Brain microvascular endothelial cell (primary cell): ENCODE measurements around the gene FETUB.
"Not testable (repeated sequence)": the region's sequence is repeated elsewhere in the genome, so short reads cannot be mapped to it uniquely, and the experiment has no call there.

ENCODE experiments used
- DNase-seq: peaks from one replicate; pipeline ENCODE4 v3.0.0-alpha.2; 2020
- H3K27ac ChIP-seq: fragments of 250-450 bp; sonication (Bioruptor Pico); 2 replicates; pipeline ENCODE4 v1.5.1; 2020; ENCODE audit warnings: mild to moderate bottlenecking, moderate library complexity
- H3K27me3 ChIP-seq: fragments of 250-450 bp; sonication (Bioruptor Pico); replicated peaks from 2 replicates; pipeline ENCODE4 v1.5.1; 2020; ENCODE audit warnings: mild to moderate bottlenecking
- H3K36me3 ChIP-seq: fragments of 250-450 bp; sonication (Bioruptor Pico); replicated peaks from 2 replicates; pipeline ENCODE4 v1.5.1; 2020; ENCODE audit warnings: mild to moderate bottlenecking
- H3K4me3 ChIP-seq: 2 replicates; pipeline ENCODE4 v1.5.1; 2011; ENCODE audit warnings: low read depth, mild to moderate bottlenecking, control low read depth, low read length, moderate library complexity
- CTCF ChIP-seq: IDR thresholded peaks from 2 replicates; pipeline ENCODE4 v1.5.1; 2011; ENCODE audit warnings: low read depth, mild to moderate bottlenecking, moderate library complexity, low read length, control low read depth, inconsistent platforms; ENCODE audit errors: missing control alignments
- in situ Hi-C: cut with HindIII; loops from 2 replicates; pipeline ENCODE4 v1.10.0; 2017; ENCODE audit warnings: low sequenced_read_pairs, low pct_ligation_motif_present

The FETUB gene

GRCh38 chr3:186687120-186687651 is 47.0 kb downstream of the FETUB start:
- no peak for TF ChIP-seq CTCF
- Histone ChIP-seq H3K27ac (no peak overlapping the region), H3K36me3 (no peaks in the 10 kb centered on the region), H3K4me3 (no peak overlapping the region), H3K27me3 (no peaks in the 10 kb centered on the region)
- in situ Hi-C loops, result no loop called here
- DNase-seq, result no peak

GRCh38 chr3:186690304-186690703 is 50.1 kb downstream of the FETUB start:
- not testable (repeated sequence) for DNase-seq

GRCh38 chr3:186691676-186692075 is 51.5 kb downstream of the FETUB start:
- Histone ChIP-seq H3K4me3 (no peak overlapping the region), H3K27me3 (no peaks in the 10 kb centered on the region), H3K36me3 (no peaks in the 10 kb centered on the region), H3K27ac (no peak overlapping the region)
- in situ Hi-C loops, result no loop called here
- no peak for TF ChIP-seq CTCF
- DNase-seq, result no peak

More at GRCh38 chr3:186690304-186690703, 50.1 kb downstream of the FETUB start:
- H3K36me3 ChIP-seq, H3K27ac ChIP-seq, in situ Hi-C loops, H3K4me3 ChIP-seq, H3K27me3 ChIP-seq: not testable (repeated sequence)

- in situ Hi-C loops, result no loop called here
- Histone ChIP-seq H3K27me3 (peaks cover 2% of the 10 kb centered on the region), H3K4me3 (no peak overlapping the region), H3K27ac (no peak overlapping the region), H3K36me3 (no peaks in the 10 kb centered on the region)
- DNase-seq, result no peak
- TF ChIP-seq CTCF, result no peak
These were observed 53.6 kb downstream of the FETUB start for GRCh38 chr3:186693843-186694242.

GRCh38 chr3:186694288-186695032 is 54.3 kb downstream of the FETUB start:
- Histone ChIP-seq H3K36me3 (no peaks in the 10 kb centered on the region), H3K27me3 (peaks cover 2% of the 10 kb centered on the region), H3K27ac (no peak overlapping the region), H3K4me3 (no peak overlapping the region)
- in situ Hi-C loops, result no loop called here
- no peak for TF ChIP-seq CTCF
- no peak for DNase-seq

DNA sequence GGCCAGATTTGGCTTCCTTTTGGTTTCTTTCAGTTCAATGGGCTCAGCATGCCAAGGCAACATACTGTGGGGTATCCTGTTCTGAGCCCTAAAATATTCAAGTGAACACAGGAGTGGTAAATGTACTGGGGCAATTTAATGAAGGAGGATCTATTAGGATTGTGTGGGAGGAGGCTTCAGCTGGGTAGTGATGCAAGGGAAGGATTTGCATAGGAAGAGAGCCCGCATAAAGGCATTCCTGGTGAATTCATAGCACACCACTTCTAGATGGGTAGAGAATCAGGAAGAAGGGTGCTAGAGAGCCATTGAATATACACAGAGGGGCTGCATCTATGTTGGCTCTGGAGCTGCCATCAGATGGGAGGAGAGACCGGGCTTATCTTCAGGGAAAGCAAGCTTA is 56.3 kb downstream of the FETUB start:
- in situ Hi-C loops, result no loop called here
- Histone ChIP-seq H3K27ac (no peak overlapping the region), H3K36me3 (no peaks in the 10 kb centered on the region), H3K4me3 (no peak overlapping the region), H3K27me3 (peaks cover 2% of the 10 kb centered on the region)
- DNase-seq, result no peak
- no peak for TF ChIP-seq CTCF
